SU-DHL-6 (cell line): ENCODE results near the gene RASIP1.

Experiments used
- H2AFZ ChIP-seq: fragments of 200-600 bp; sonication (generic); 2 replicates; pipeline ENCODE4 v1.6.1; 2014; ENCODE audit warnings: low read depth, mild to moderate bottlenecking, moderate library complexity, mixed read lengths, antibody characterized with exemption, low read length; ENCODE audit not compliant: severe bottlenecking
- H3F3A ChIP-seq: fragments of 200-600 bp; shearing (Covaris generic); 2 replicates; pipeline ENCODE4 v1.6.0; 2016; ENCODE audit warnings: antibody characterized with exemption, mild to moderate bottlenecking; ENCODE audit not compliant: insufficient read depth
- H3K27ac ChIP-seq: fragments of 200-600 bp; sonication (generic); 2 replicates; pipeline ENCODE4 v1.5.1; 2016; ENCODE audit warnings: low read depth, mild to moderate bottlenecking, low read length, moderate library complexity, mixed read lengths
- H3K27me3 ChIP-seq: fragments of 200-600 bp; sonication (generic), shearing (Covaris generic); 2 replicates; pipeline ENCODE4 v1.6.0; 2014; ENCODE audit warnings: mild to moderate bottlenecking, low read length
- H3K36me3 ChIP-seq: fragments of 200-600 bp; sonication (generic); 2 replicates; pipeline ENCODE4 v1.6.1; 2014; ENCODE audit warnings: mild to moderate bottlenecking, low read length, mixed read lengths
- H3K4me2 ChIP-seq: fragments of 300-600, 200-600 bp; shearing (Covaris generic), sonication (generic); 2 replicates; pipeline ENCODE4 v1.6.0; 2014; ENCODE audit warnings: low read length, low read depth, mild to moderate bottlenecking; ENCODE audit not compliant: poor library complexity, severe bottlenecking
- H3K4me3 ChIP-seq: fragments of 200-600 bp; sonication (generic); 2 replicates; pipeline ENCODE4 v1.5.1; 2014; ENCODE audit warnings: antibody characterized with exemption, low read length, mild to moderate bottlenecking, mixed read lengths; ENCODE audit not compliant: insufficient read depth, poor library complexity, severe bottlenecking
- H3K79me2 ChIP-seq: fragments of 200-600 bp; sonication (generic); 2 replicates; pipeline ENCODE4 v1.6.1; 2014; ENCODE audit warnings: mild to moderate bottlenecking, low read length, moderate library complexity; ENCODE audit not compliant: insufficient read depth
- H3K9ac ChIP-seq: fragments of 200-600 bp; sonication (generic); 2 replicates; pipeline ENCODE4 v1.7.0; 2014; ENCODE audit warnings: mild to moderate bottlenecking, low read length
- H3K9me2 ChIP-seq: fragments of 200-600 bp; sonication (generic); replicated peaks from 2 replicates; pipeline ENCODE4 v1.6.1; 2014; ENCODE audit warnings: low read length; ENCODE audit not compliant: insufficient read depth
- H3K9me3 ChIP-seq: fragments of 200-600 bp; sonication (generic); 2 replicates; pipeline ENCODE4 v1.6.1; 2014; ENCODE audit warnings: low read length, mixed read lengths; ENCODE audit not compliant: insufficient read depth
- H4K20me1 ChIP-seq: fragments of 200-600 bp; sonication (generic); 2 replicates; pipeline ENCODE4 v1.6.1; 2014; ENCODE audit warnings: low read depth, mild to moderate bottlenecking, antibody characterized with exemption, low read length, moderate library complexity, mixed read lengths
- CTCF ChIP-seq: fragments of 200-600 bp; sonication (generic); IDR thresholded peaks from one replicate; pipeline ENCODE4 v1.5.1; 2017; ENCODE audit warnings: antibody characterized with exemption, mild to moderate bottlenecking, low read length, moderate library complexity; ENCODE audit not compliant: insufficient read depth, poor library complexity, severe bottlenecking
- EZH2phosphoT487 ChIP-seq: fragments of 200-600 bp; sonication (generic), shearing (Covaris generic); conservative IDR thresholded peaks from 2 replicates; pipeline ENCODE4 v1.6.1; 2018; ENCODE audit warnings: mild to moderate bottlenecking, antibody characterized with exemption, low read length, moderate library complexity, mixed read lengths

Gene RASIP1

GRCh38 chr19:48722196-48722708, 18.2 kb downstream of the RASIP1 start:
- Histone ChIP-seq H3F3A (peaks cover 5% of the 10 kb centered on the region; the same call in 1 of the 2 replicates), H3K4me3 (no peak overlapping the region), H3K36me3 (no peaks in the 10 kb centered on the region), H3K27ac (no peak overlapping the region), H4K20me1 (no peaks in the 10 kb centered on the region), H3K9ac (no peak overlapping the region), H3K9me2 (no peaks in the 10 kb centered on the region), H3K4me2 (no peak overlapping the region), H3K79me2 (no peaks in the 10 kb centered on the region), H3K9me3 (no peaks in the 10 kb centered on the region), H3K27me3 (no peaks in the 10 kb centered on the region), H2AFZ (no peak overlapping the region)
- no peak for TF ChIP-seq EZH2phosphoT487
- TF ChIP-seq CTCF = no peak

- Histone ChIP-seq H3K4me2 (peak overlapping the region; percentile 84), H3K9me3 (no peaks in the 10 kb centered on the region), H3F3A (peaks cover 5% of the 10 kb centered on the region; the same call in 1 of the 2 replicates), H3K9ac (peak overlapping the region; percentile 63), H3K36me3 (no peaks in the 10 kb centered on the region), H3K27ac (peak overlapping the region; percentile 73), H4K20me1 (no peaks in the 10 kb centered on the region), H3K27me3 (no peaks in the 10 kb centered on the region), H2AFZ (peak overlapping the region; percentile 62), H3K9me2 (no peaks in the 10 kb centered on the region), H3K4me3 (peak overlapping the region; percentile 53), H3K79me2 (no peaks in the 10 kb centered on the region)
- no peak for TF ChIP-seq CTCF
- no peak for TF ChIP-seq EZH2phosphoT487
These were observed 19.7 kb downstream of the RASIP1 start for GRCh38 chr19:48720613-48721296.

GRCh38 chr19:48720251-48720612, 20.2 kb downstream of the RASIP1 start:
- peak overlapping the region; percentile 32 for H3K4me3 ChIP-seq
- peak overlapping the region; percentile 62 for H2AFZ ChIP-seq
- H3K9me2 ChIP-seq = no peaks in the 10 kb centered on the region
- H3K27ac ChIP-seq = no peak overlapping the region
- no peaks in the 10 kb centered on the region for H3K9me3 ChIP-seq
- no peaks in the 10 kb centered on the region for H3K36me3 ChIP-seq
- H3K4me2 ChIP-seq = peak overlapping the region; percentile 84
- H4K20me1 ChIP-seq = no peaks in the 10 kb centered on the region
- peak overlapping the region; percentile 63 for H3K9ac ChIP-seq
- H3K27me3 ChIP-seq = no peaks in the 10 kb centered on the region
- H3K79me2 ChIP-seq = no peaks in the 10 kb centered on the region
- no peak for TF ChIP-seq EZH2phosphoT487
- TF ChIP-seq CTCF = no peak
- peaks cover 2% of the 10 kb centered on the region; the same call in 1 of the 2 replicates for H3F3A ChIP-seq
